Measurements from ENCODE around the gene C22orf15. TPM values are rescaled to one million over a fixed set of nuclear protein-coding genes. Genes with fewer than 3 reads are reported as not detected.

C22orf15 gene
- total RNA-seq, 1 experiment from 2014 or later = 0.81 TPM

DNA sequence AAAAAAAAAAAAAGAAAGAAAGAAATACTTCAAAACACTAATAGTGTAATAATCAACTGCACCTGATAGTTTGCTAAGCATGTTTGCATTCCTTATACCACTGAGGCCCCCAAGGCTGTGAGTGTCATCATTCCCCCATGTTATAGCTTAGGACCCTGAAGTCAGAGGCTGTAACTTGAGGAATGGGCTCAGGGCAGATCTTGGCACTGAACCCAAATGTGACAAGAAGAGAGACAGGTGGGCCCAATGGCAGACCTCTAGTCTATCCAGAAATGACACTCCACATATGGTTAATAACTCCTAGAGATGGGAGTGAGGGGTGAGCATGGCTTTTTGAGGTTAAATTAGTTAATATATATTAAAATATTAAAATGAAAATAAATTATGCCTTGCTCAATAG lies 25.1 kb upstream of the C22orf15 start:
- Histone ChIP-seq H4K91ac (ENCODE audit: insufficient read length, low read depth, low read length) (no peak overlapping the region), H3T11ph (ENCODE audit: low read length) (no peak overlapping the region), H3K23me2 (ENCODE audit: insufficient read length, low read depth, low read length, poor library complexity, severe bottlenecking) (no peaks in the 10 kb centered on the region), H3K27me3 (ENCODE audit: insufficient read depth, low read length) (no peaks in the 10 kb centered on the region), H2BK15ac (ENCODE audit: low read depth, low read length) (no peak overlapping the region), H3K9me3 (ENCODE audit: control insufficient read depth, low read depth, low read length) (no peaks in the 10 kb centered on the region), H4K5ac (ENCODE audit: insufficient read length, low read depth, low read length) (no peak overlapping the region), H2AK5ac (ENCODE audit: insufficient read length, low read length) (no peak overlapping the region), H2BK120ac (ENCODE audit: low read depth, low read length, poor library complexity, severe bottlenecking) (no peak overlapping the region), H3K4ac (ENCODE audit: low read depth, low read length) (no peak overlapping the region), H3K18ac (ENCODE audit: insufficient read length, low read depth, low read length) (no peak overlapping the region), H3K23ac (ENCODE audit: insufficient read length, low read depth, low read length) (no peak overlapping the region), H3K4me1 (ENCODE audit: insufficient read depth, low read length) (no peaks in the 10 kb centered on the region), H4K20me1 (ENCODE audit: control insufficient read depth, insufficient read depth, insufficient read length) (no peaks in the 10 kb centered on the region), H3K9ac (ENCODE audit: extremely low read depth, insufficient read length, low read length) (no peak overlapping the region), H3K79me2 (ENCODE audit: insufficient read depth, low read length) (no peaks in the 10 kb centered on the region), H3K79me1 (ENCODE audit: insufficient read depth, low read depth, low read length, poor library complexity, severe bottlenecking) (no peaks in the 10 kb centered on the region), H4K8ac (replicated peaks; ENCODE audit: insufficient read length, low read depth, low read length) (no peak overlapping the region), H2AFZ (ENCODE audit: low read length) (no peak overlapping the region), H2BK12ac (ENCODE audit: insufficient read length, low read depth, low read length) (no peak overlapping the region), H3K27ac (ENCODE audit: insufficient read length, low read depth, low read length) (no peak overlapping the region), H3K14ac (ENCODE audit: insufficient read depth, low read length) (no peak overlapping the region), H3K56ac (ENCODE audit: insufficient read length, low read depth, low read length) (no peak overlapping the region), H2BK5ac (ENCODE audit: insufficient read length, low read length) (no peak overlapping the region), H3K4me2 (ENCODE audit: insufficient read depth, insufficient read length, low read length) (no peak overlapping the region), H2BK20ac (ENCODE audit: low read depth, low read length, poor library complexity, severe bottlenecking) (no peak overlapping the region)
- Mint-ChIP-seq H3K27ac (no peak overlapping the region), H3K9me3 (no peaks in the 10 kb centered on the region), H3K4me1 (peaks cover 0 to 3% of the 10 kb centered on the region in 2 experiments; a peak in 1 of 4 replicates), H3K4me3 (no peak overlapping the region), H3K36me3 (ENCODE audit: insufficient read depth in 1 of 3, low read depth in 3 of 3) (no peaks in the 10 kb centered on the region; a peak in 2 of 7 replicates), H3K27me3 (ENCODE audit: low read depth) (peaks cover 7% of the 10 kb centered on the region)
- no peak for DNase-seq
- TF ChIP-seq, protein P1, sequence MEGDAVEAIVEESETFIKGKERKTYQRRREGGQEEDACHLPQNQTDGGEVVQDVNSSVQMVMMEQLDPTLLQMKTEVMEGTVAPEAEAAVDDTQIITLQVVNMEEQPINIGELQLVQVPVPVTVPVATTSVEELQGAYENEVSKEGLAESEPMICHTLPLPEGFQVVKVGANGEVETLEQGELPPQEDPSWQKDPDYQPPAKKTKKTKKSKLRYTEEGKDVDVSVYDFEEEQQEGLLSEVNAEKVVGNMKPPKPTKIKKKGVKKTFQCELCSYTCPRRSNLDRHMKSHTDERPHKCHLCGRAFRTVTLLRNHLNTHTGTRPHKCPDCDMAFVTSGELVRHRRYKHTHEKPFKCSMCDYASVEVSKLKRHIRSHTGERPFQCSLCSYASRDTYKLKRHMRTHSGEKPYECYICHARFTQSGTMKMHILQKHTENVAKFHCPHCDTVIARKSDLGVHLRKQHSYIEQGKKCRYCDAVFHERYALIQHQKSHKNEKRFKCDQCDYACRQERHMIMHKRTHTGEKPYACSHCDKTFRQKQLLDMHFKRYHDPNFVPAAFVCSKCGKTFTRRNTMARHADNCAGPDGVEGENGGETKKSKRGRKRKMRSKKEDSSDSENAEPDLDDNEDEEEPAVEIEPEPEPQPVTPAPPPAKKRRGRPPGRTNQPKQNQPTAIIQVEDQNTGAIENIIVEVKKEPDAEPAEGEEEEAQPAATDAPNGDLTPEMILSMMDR (conservative IDR thresholded peaks at IDR 0.05) = no peak
